ENCODE results near the gene ZAP70.

DNA sequence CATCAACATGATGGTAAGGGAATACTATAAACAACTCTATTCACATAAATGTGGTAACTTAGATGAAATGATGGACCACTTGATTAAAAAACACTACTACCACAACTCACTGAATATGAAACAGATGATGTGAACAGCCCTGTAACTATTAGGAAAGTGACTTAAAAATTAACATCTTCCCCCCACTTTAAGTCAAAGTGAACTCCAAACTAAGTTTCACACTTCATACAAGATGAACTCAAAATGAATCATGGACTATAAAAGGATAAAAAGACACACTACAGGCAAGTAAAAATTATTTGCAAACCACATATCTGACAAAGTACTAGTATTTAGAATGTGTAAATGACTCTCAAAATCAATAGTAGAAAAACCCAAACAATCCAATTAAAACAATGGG is 71.6 kb downstream of the ZAP70 start:
- TF ChIP-seq EHF (CRISPR knock-in tag; IDR thresholded peaks at IDR 0.05) = no peak
- no peak for TF ChIP-seq RAD21 (conservative IDR thresholded peaks at IDR 0.05 in 1 of 2, IDR thresholded peaks at IDR 0.05 in 1 of 2)
- TF ChIP-seq, protein P1, sequence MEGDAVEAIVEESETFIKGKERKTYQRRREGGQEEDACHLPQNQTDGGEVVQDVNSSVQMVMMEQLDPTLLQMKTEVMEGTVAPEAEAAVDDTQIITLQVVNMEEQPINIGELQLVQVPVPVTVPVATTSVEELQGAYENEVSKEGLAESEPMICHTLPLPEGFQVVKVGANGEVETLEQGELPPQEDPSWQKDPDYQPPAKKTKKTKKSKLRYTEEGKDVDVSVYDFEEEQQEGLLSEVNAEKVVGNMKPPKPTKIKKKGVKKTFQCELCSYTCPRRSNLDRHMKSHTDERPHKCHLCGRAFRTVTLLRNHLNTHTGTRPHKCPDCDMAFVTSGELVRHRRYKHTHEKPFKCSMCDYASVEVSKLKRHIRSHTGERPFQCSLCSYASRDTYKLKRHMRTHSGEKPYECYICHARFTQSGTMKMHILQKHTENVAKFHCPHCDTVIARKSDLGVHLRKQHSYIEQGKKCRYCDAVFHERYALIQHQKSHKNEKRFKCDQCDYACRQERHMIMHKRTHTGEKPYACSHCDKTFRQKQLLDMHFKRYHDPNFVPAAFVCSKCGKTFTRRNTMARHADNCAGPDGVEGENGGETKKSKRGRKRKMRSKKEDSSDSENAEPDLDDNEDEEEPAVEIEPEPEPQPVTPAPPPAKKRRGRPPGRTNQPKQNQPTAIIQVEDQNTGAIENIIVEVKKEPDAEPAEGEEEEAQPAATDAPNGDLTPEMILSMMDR (IDR thresholded peaks at IDR 0.05) = no peak
- no peak for TF ChIP-seq EP300 (IDR thresholded peaks at IDR 0.05)

Data from A549 (cell line).